Mucosa of rectum (tissue), 2 donors: Measurements from ENCODE around the gene PAQR8.

ENCODE experiments used
- H3K27ac ChIP-seq, 2 donors: one replicate each; pipeline ENCODE4 v1.7.0; 2013; ENCODE audit warnings: inconsistent platforms in 2 of 2, low read depth in 2 of 2, low read length in 2 of 2
- H3K27me3 ChIP-seq, 2 donors: one replicate each; pipeline ENCODE4 v1.7.0; 2013; ENCODE audit warnings: low read length in 2 of 2; ENCODE audit not compliant: control insufficient read depth in 2 of 2, insufficient read depth in 2 of 2
- H3K36me3 ChIP-seq, 2 donors: one replicate each; pipeline ENCODE4 v1.7.0; 2013; ENCODE audit warnings: low read length in 2 of 2; ENCODE audit not compliant: control insufficient read depth in 2 of 2, insufficient read depth in 2 of 2
- H3K4me1 ChIP-seq, 2 donors: one replicate each; pipeline ENCODE4 v1.7.0; 2013; ENCODE audit warnings: low read length in 2 of 2, mild to moderate bottlenecking in 1 of 2; ENCODE audit not compliant: control insufficient read depth in 2 of 2, insufficient read depth in 2 of 2
- H3K4me3 ChIP-seq, 2 donors: one replicate each; pipeline ENCODE4 v1.7.0; 2013; ENCODE audit warnings: low read length in 2 of 2
- H3K9ac ChIP-seq, 2 donors: one replicate each; pipeline ENCODE4 v1.7.0; 2013; ENCODE audit warnings: low read length in 2 of 2, low read depth in 1 of 2, mild to moderate bottlenecking in 1 of 2
- H3K9me3 ChIP-seq, 2 donors: one replicate each; pipeline ENCODE4 v1.7.0; 2013; ENCODE audit warnings: low read length in 2 of 2; ENCODE audit not compliant: control insufficient read depth in 2 of 2
- donor health status: healthy.
- donor health status: Normal muscosa, but diverticular disease.

Gene PAQR8

GRCh38 chr6:52403627-52404026, 41.7 kb downstream of the PAQR8 start:
- Histone ChIP-seq H3K9me3 (no peaks in the 10 kb centered on the region), H3K4me3 (no peak overlapping the region), H3K36me3 (peaks cover 25 to 28% of the 10 kb centered on the region in 2 donors), H3K27ac (peak overlapping the region; percentile 77 to 83), H3K27me3 (no peaks in the 10 kb centered on the region), H3K4me1 (peaks cover 26% of the 10 kb centered on the region in 2 donors), H3K9ac (peak overlapping the region in 1 of 2 donors; percentile 5)

DNA sequence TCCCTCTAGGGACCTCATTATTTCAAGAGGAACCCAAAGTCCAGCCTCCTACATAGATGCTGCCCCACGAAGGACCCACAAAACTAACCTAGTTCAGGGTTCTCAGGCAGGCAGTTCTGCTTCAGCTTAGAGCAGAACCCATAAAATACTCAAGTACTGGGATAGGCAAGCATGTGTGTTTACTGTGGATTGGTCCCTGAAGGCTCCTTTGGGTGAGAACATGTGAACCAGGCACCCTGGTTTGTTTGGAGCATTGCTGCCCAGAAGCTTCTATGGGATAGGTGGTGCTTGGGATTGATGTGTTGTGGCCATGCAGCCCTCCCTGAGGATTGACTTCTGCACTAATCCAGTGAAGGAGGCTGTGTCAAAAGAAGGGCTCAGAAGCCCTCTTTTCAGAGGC, 43.3 kb downstream of the PAQR8 start:
- Histone ChIP-seq H3K27ac (no peak overlapping the region), H3K36me3 (peaks cover 27 to 28% of the 10 kb centered on the region in 2 donors), H3K4me3 (no peak overlapping the region), H3K27me3 (no peaks in the 10 kb centered on the region), H3K4me1 (peaks cover 16 to 22% of the 10 kb centered on the region in 2 donors), H3K9me3 (no peaks in the 10 kb centered on the region), H3K9ac (no peak overlapping the region)

GRCh38 chr6:52407467-52407866, 45.5 kb downstream of the PAQR8 start:
- H3K4me3 ChIP-seq, result no peak overlapping the region
- H3K9me3 ChIP-seq, result no peaks in the 10 kb centered on the region
- no peaks in the 10 kb centered on the region for H3K27me3 ChIP-seq
- H3K27ac ChIP-seq, result no peak overlapping the region
- H3K36me3 ChIP-seq, result peaks cover 27% of the 10 kb centered on the region in 2 donors
- peaks cover 12 to 13% of the 10 kb centered on the region in 2 donors for H3K4me1 ChIP-seq
- no peak overlapping the region for H3K9ac ChIP-seq

GRCh38 chr6:52409499-52409898, 47.5 kb downstream of the PAQR8 start:
- Histone ChIP-seq H3K27ac (no peak overlapping the region), H3K9me3 (no peaks in the 10 kb centered on the region), H3K9ac (no peak overlapping the region)

GRCh38 chr6:52410979-52411378, 49.0 kb downstream of the PAQR8 start:
- Histone ChIP-seq H3K4me1 (peaks cover 0 to 2% of the 10 kb centered on the region in 2 donors), H3K27ac (no peak overlapping the region), H3K27me3 (no peaks in the 10 kb centered on the region), H3K4me3 (no peak overlapping the region), H3K9me3 (no peaks in the 10 kb centered on the region), H3K36me3 (peaks cover 0 to 5% of the 10 kb centered on the region in 2 donors), H3K9ac (no peak overlapping the region)

More at GRCh38 chr6:52409499-52409898, 47.5 kb downstream of the PAQR8 start:
- H3K4me1 ChIP-seq, result peaks cover 0 to 2% of the 10 kb centered on the region in 2 donors
- H3K36me3 ChIP-seq, result peaks cover 9 to 14% of the 10 kb centered on the region in 2 donors
- no peaks in the 10 kb centered on the region for H3K27me3 ChIP-seq
- no peak overlapping the region for H3K4me3 ChIP-seq

GRCh38 chr6:52411911-52412310, 50.0 kb downstream of the PAQR8 start:
- Histone ChIP-seq H3K4me3 (no peak overlapping the region), H3K4me1 (peaks cover 0 to 2% of the 10 kb centered on the region in 2 donors), H3K9ac (no peak overlapping the region), H3K9me3 (no peaks in the 10 kb centered on the region), H3K27ac (no peak overlapping the region), H3K27me3 (no peaks in the 10 kb centered on the region), H3K36me3 (peaks cover 0 to 5% of the 10 kb centered on the region in 2 donors)

DNA sequence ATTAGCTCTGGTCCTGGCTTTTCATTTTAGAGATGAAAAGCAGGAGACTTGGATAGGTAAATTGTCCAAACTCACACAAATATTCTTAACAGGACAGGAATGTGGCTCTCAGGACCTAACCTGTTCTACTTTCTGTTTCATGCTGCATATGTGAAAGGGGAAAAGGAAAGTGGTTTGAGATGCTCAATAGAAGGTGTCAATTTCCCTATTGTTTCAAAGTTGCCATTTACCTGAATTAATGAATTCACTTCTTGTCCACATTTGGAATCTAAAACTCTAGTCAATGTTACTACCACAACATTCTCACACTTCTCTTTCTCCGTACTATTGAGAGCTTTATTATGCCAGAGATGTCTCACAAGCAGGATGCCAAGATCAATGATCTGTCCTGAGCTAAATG, 53.4 kb downstream of the PAQR8 start:
- Histone ChIP-seq H3K4me1 (peaks cover 9% of the 10 kb centered on the region in 2 donors), H3K27ac (no peak overlapping the region), H3K27me3 (no peaks in the 10 kb centered on the region), H3K36me3 (no peaks in the 10 kb centered on the region), H3K4me3 (no peak overlapping the region), H3K9me3 (no peaks in the 10 kb centered on the region), H3K9ac (no peak overlapping the region)

- Histone ChIP-seq H3K36me3 (no peaks in the 10 kb centered on the region), H3K4me1 (peaks cover 13 to 16% of the 10 kb centered on the region in 2 donors), H3K9ac (no peak overlapping the region), H3K27ac (no peak overlapping the region), H3K9me3 (no peaks in the 10 kb centered on the region), H3K4me3 (no peak overlapping the region), H3K27me3 (no peaks in the 10 kb centered on the region)
These were observed 54.1 kb downstream of the PAQR8 start for GRCh38 chr6:52415917-52416628.

- Histone ChIP-seq H3K9me3 (no peaks in the 10 kb centered on the region), H3K27ac (no peak overlapping the region), H3K9ac (no peak overlapping the region), H3K4me3 (no peak overlapping the region), H3K4me1 (peaks cover 13 to 16% of the 10 kb centered on the region in 2 donors), H3K36me3 (no peaks in the 10 kb centered on the region), H3K27me3 (no peaks in the 10 kb centered on the region)
These were observed 54.7 kb downstream of the PAQR8 start for GRCh38 chr6:52416629-52417151.

DNA sequence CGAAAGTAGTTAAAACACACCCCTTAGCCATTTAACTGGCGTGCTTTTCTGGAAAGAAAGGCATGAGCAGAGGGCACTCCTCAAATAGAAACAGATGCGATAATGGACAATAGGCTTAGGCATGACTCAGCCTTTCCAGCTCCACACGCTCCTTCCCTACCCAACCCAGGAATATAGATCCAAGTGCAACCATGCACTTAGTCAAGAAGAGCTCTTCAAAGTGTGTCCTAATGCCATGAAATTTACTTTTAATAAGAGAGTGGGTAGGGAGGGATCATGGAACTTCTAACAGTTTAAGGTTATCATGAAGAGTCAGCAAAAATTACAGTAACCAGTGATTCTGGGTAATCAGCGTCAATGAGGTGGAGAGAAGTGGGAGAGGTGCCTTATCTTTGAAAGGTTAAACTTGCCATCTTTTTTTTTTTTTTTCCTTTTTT, 55.7 kb downstream of the PAQR8 start:
- Histone ChIP-seq H3K9me3 (no peaks in the 10 kb centered on the region), H3K4me3 (no peak overlapping the region), H3K36me3 (no peaks in the 10 kb centered on the region), H3K27me3 (no peaks in the 10 kb centered on the region), H3K27ac (no peak overlapping the region), H3K4me1 (peaks cover 13 to 16% of the 10 kb centered on the region in 2 donors), H3K9ac (no peak overlapping the region)
